RWPE2 (cell line): Measurements from ENCODE around the gene EDAR.

Source experiments
- ATAC-seq: fragments of 200-7000 bp; cut with Tn5 transposase; 3 replicates; pipeline ENCODE4 v1.9.1; 2021; ENCODE audit warnings: low read depth
- DNase-seq: peaks from one replicate; pipeline ENCODE4 v3.0.0-alpha.2; 2020; ENCODE audit warnings: low spot score
- H3K27ac ChIP-seq: fragments of 450-650 bp; 2 replicates; pipeline ENCODE4 v1.5.1; 2017; ENCODE audit warnings: mild to moderate bottlenecking; ENCODE audit not compliant: poor library complexity, severe bottlenecking
- H3K27me3 ChIP-seq: fragments of 250-450 bp; sonication (Bioruptor Pico); 2 replicates; pipeline ENCODE4 v1.5.1; 2021; ENCODE audit warnings: mild to moderate bottlenecking, moderate library complexity; ENCODE audit not compliant: insufficient read depth, poor library complexity, severe bottlenecking
- H3K36me3 ChIP-seq: fragments of 250-450 bp; sonication (Bioruptor Pico); 2 replicates; pipeline ENCODE4 v1.5.1; 2020; ENCODE audit warnings: low read depth, mild to moderate bottlenecking, moderate library complexity
- H3K4me1 ChIP-seq: fragments of 250-450 bp; sonication (Bioruptor Pico); 2 replicates; pipeline ENCODE4 v1.5.1; 2021; ENCODE audit warnings: mild to moderate bottlenecking, moderate library complexity; ENCODE audit not compliant: insufficient read depth, poor library complexity, severe bottlenecking
- H3K4me3 ChIP-seq: fragments of 250-450 bp; sonication (Bioruptor Pico); 2 replicates; pipeline ENCODE4 v1.5.1; 2021; ENCODE audit warnings: mild to moderate bottlenecking, moderate library complexity; ENCODE audit not compliant: severe bottlenecking
- H3K9me3 ChIP-seq: fragments of 250-450 bp; sonication (Bioruptor Pico); 2 replicates; pipeline ENCODE4 v1.5.1; 2021; ENCODE audit warnings: mild to moderate bottlenecking, moderate library complexity; ENCODE audit not compliant: severe bottlenecking
- TF ChIP-seq, protein P1 (sequence below): fragments of 450-650 bp; IDR thresholded peaks from one replicate; pipeline ENCODE4 v1.5.1; 2017; ENCODE audit warnings: mild to moderate bottlenecking, moderate library complexity; ENCODE audit not compliant: poor library complexity, severe bottlenecking

EDAR gene

DNA sequence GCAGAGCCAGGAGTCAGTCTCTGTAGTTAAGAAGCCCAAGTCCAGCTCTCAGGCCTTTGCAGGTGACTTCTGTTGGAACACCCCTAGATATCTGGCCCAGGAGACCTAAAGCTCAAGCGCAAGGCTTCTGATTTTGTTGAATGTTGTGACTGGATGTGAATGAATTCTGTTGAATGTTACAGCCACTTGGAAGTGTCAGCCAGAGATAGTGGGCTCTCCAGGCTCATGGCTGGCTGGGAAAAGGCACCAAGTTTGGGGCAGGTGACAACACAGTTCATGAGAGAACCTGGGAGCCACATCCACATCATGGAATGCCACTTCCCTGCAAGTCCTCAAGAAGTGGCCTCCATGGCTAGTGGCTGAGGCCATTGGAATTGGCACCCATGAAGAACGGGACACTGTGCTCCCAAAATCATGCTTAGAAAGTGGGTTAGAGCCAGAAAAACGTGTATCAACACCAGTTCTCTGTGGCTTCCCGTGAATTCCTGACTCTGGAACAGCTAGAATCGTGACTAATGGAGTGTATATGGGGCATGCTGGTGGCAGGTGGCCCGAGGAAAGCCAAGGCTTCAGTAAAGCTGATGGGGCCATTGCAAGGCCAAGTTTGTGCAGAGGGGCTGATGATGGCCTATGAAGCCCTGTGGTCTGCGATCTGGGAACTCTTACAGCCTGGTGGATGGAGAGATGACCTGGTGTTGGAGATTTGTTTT lies 30.2 kb downstream of the EDAR start:
- no peak for ATAC-seq

DNA sequence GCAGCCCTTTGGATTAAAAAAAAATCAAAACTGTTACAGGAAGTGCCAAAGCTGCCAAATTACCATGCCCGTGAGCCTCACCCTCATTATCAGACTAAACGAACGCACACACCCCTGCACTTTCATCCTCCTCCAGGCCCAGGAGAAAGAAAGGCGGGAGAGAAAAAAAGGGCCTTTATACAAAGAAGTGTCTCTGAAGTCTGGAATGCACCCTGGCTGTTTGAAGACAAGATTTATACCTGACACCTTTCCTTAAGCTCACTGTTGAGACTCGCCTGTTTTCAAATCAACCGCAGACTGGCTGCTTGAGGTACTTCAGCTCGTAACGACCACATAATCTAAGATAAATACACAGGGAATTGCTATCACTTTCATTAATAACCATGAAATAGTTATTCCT lies 31.0 kb downstream of the EDAR start:
- H3K4me1 ChIP-seq, result peaks cover 12% of the 10 kb centered on the region
- no peaks in the 10 kb centered on the region for H3K9me3 ChIP-seq
- H3K27me3 ChIP-seq, result no peaks in the 10 kb centered on the region
- no peaks in the 10 kb centered on the region for H3K36me3 ChIP-seq
- no peak overlapping the region for H3K4me3 ChIP-seq
- DNase-seq (no peak), ATAC-seq (no peak)
- no peak overlapping the region for H3K27ac ChIP-seq
- TF ChIP-seq, protein P1, sequence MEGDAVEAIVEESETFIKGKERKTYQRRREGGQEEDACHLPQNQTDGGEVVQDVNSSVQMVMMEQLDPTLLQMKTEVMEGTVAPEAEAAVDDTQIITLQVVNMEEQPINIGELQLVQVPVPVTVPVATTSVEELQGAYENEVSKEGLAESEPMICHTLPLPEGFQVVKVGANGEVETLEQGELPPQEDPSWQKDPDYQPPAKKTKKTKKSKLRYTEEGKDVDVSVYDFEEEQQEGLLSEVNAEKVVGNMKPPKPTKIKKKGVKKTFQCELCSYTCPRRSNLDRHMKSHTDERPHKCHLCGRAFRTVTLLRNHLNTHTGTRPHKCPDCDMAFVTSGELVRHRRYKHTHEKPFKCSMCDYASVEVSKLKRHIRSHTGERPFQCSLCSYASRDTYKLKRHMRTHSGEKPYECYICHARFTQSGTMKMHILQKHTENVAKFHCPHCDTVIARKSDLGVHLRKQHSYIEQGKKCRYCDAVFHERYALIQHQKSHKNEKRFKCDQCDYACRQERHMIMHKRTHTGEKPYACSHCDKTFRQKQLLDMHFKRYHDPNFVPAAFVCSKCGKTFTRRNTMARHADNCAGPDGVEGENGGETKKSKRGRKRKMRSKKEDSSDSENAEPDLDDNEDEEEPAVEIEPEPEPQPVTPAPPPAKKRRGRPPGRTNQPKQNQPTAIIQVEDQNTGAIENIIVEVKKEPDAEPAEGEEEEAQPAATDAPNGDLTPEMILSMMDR, result no peak

More for the DNA sequence above, 30.2 kb downstream of the EDAR start:
- no peak overlapping the region for H3K4me3 ChIP-seq
- H3K36me3 ChIP-seq, result no peaks in the 10 kb centered on the region
- H3K27me3 ChIP-seq, result no peaks in the 10 kb centered on the region
- TF ChIP-seq, protein P1, result no peak
- no peaks in the 10 kb centered on the region for H3K9me3 ChIP-seq
- no peak overlapping the region for H3K27ac ChIP-seq
- peaks cover 12% of the 10 kb centered on the region for H3K4me1 ChIP-seq
- no peak for DNase-seq

DNA sequence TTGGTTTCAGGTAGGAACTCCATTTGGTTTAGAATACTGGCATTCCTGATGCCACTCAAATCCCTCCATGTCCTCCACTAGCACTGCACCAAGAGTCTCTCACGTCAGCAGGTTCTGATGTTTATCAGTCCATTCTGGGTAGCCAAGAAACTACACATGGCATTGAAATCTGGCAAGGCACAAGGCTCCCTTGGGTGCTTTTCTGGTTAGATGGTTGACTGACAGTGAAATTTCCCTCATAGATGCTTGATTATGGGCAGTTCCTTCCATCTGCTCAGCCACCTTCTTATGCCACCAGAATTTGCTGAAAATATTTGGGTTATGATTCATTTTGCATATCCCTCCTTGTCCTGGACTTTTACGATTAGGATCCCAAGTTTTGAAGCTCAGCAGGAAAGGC lies 32.6 kb downstream of the EDAR start:
- Histone ChIP-seq H3K27ac (no peak overlapping the region), H3K4me3 (no peak overlapping the region), H3K36me3 (no peaks in the 10 kb centered on the region), H3K9me3 (no peaks in the 10 kb centered on the region), H3K27me3 (no peaks in the 10 kb centered on the region), H3K4me1 (peaks cover 12% of the 10 kb centered on the region)
- DNase-seq (no peak), ATAC-seq (no peak)
- TF ChIP-seq, protein P1, result no peak

DNA sequence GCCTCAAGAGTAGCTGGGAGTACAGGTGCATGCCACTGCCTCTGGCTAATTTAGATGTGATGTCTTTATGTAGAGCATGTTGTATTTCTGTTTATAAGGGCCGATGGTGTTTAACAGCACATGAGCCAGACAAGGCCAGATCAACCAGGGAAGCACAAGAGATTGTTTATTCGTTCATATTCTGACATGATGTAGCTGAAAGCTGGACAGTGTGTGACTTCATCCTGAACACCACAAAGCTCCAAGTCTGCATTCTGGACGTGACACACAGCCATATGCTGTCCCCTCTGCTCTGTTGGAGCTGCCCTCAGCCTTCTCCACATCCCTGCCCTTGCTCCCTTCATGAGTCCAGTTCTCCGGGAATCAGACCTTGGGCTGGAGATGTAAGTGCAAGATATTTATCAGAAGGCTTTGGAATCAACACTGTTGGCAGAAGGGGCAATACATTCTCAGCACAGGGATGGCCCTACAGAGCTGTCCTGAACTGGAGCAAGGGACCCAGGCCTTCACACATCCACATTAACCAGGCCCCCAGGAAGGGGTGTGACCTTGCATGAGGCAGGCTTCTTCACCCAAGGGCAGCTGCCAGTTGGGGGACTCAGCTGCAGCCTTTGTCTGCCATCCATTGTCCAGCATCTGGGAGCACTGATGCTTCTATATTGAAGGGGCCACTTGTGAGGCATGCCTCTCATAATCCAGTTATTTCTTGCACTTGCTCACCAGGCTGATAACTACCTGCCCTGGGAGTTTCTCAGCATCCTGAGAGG lies 38.5 kb downstream of the EDAR start:
- peaks cover 5% of the 10 kb centered on the region for H3K9me3 ChIP-seq
- TF ChIP-seq, protein P1, result no peak

More for the DNA sequence above, 38.5 kb downstream of the EDAR start:
- Histone ChIP-seq H3K4me3 (no peak overlapping the region), H3K36me3 (no peaks in the 10 kb centered on the region), H3K27ac (no peak overlapping the region), H3K4me1 (no peaks in the 10 kb centered on the region), H3K27me3 (no peaks in the 10 kb centered on the region)
- no peak for ATAC-seq
- DNase-seq, result no peak
